B cell (primary cell): ENCODE results near the gene CASTOR1.

Experiments used
- CTCF ChIP-seq: fragments of 200-600 bp; IDR thresholded peaks from one replicate; pipeline ENCODE4 v1.8.0; 2022; ENCODE audit warnings: antibody characterized with exemption, mild to moderate bottlenecking
- EZH2 ChIP-seq: IDR thresholded peaks from 2 replicates; pipeline ENCODE4 v1.6.1; 2012; ENCODE audit warnings: borderline replicate concordance, low read depth, mild to moderate bottlenecking, moderate library complexity, low read length; ENCODE audit not compliant: insufficient read depth, poor library complexity, severe bottlenecking

- TF ChIP-seq EZH2 (no peak), CTCF (no peak)
Measured at GRCh38 chr22:30306627-30307011, 17.3 kb upstream of the CASTOR1 start.
